AG09319 (cell line): ENCODE measurements around the gene CLIC6.
A peak's percentile ranks its signal among the peaks of the same experiment; 100 is the strongest.

Experiments
- DNase-seq: peaks from one replicate; pipeline ENCODE4 v3.0.0-alpha.2; 2010; ENCODE audit warnings: low read depth; ENCODE audit errors: extremely low read depth
- CTCF ChIP-seq: IDR thresholded peaks from 2 replicates; pipeline ENCODE4 v1.5.1; 2011; ENCODE audit warnings: low read depth, mild to moderate bottlenecking, inconsistent platforms, low read length, moderate library complexity

The CLIC6 gene

GRCh38 chr21:34632498-34632897, 36.3 kb upstream of the CLIC6 start:
- TF ChIP-seq CTCF = no peak
- no peak for DNase-seq

GRCh38 chr21:34635307-34635706, 33.5 kb upstream of the CLIC6 start:
- peak; percentile 13; the same call in 1 of the 2 replicates for TF ChIP-seq CTCF
- DNase-seq = no peak

- TF ChIP-seq CTCF = no peak
- no peak for DNase-seq
Observed at GRCh38 chr21:34636961-34637360, 31.8 kb upstream of the CLIC6 start.

- DNase-seq = no peak
- no peak for TF ChIP-seq CTCF
Observed at GRCh38 chr21:34639250-34639649, 29.5 kb upstream of the CLIC6 start.

GRCh38 chr21:34639882-34640788, 28.7 kb upstream of the CLIC6 start:
- DNase-seq = no peak
- TF ChIP-seq CTCF = no peak

- peak; percentile 15 for DNase-seq
- no peak for TF ChIP-seq CTCF
Observed at GRCh38 chr21:34640858-34641257, 27.9 kb upstream of the CLIC6 start.

GRCh38 chr21:34642211-34643075, 26.4 kb upstream of the CLIC6 start:
- TF ChIP-seq CTCF = no peak
- DNase-seq = no peak
